Smooth muscle cell (in vitro differentiated cells): ENCODE measurements around the gene ERG. TPM values are rescaled to one million over a fixed set of nuclear protein-coding genes. Genes with fewer than 3 reads are reported as not detected.

ENCODE experiments used
- DNase-seq: peaks from one replicate; lab custom pipeline; 2025; ENCODE audit not compliant: unreplicated experiment; lab: John Stamatoyannopoulos, UW
- H2AFZ ChIP-seq: fragments of 200-600 bp; sonication (generic); 2 replicates; pipeline ENCODE4 v1.6.0; 2016; ENCODE audit warnings: antibody characterized with exemption, low read depth, mild to moderate bottlenecking
- H3F3A ChIP-seq: fragments of 200-600 bp; sonication (generic); 2 replicates; pipeline ENCODE4 v1.6.0; 2017; ENCODE audit warnings: antibody characterized with exemption, low read depth
- H3K27ac ChIP-seq: fragments of 200-600 bp; sonication (generic); 2 replicates; pipeline ENCODE4 v1.5.1; 2016; ENCODE audit warnings: low read depth, mild to moderate bottlenecking
- H3K27me3 ChIP-seq: fragments of 200-600 bp; sonication (generic); 2 replicates; pipeline ENCODE4 v1.6.1; 2016; ENCODE audit warnings: low read depth, mild to moderate bottlenecking
- H3K36me3 ChIP-seq: fragments of 200-600 bp; sonication (generic); 2 replicates; pipeline ENCODE4 v1.5.1; 2016; ENCODE audit warnings: low read depth
- H3K4me1 ChIP-seq: fragments of 200-600 bp; sonication (generic); 2 replicates; pipeline ENCODE4 v1.5.1; 2016; ENCODE audit warnings: low read depth
- H3K4me2 ChIP-seq: fragments of 200-600 bp; sonication (generic); 2 replicates; pipeline ENCODE4 v1.6.0; 2016; ENCODE audit warnings: mild to moderate bottlenecking
- H3K4me3 ChIP-seq: fragments of 200-600 bp; sonication (generic); 2 replicates; pipeline ENCODE4 v1.5.1; 2016; ENCODE audit warnings: mild to moderate bottlenecking
- H3K79me2 ChIP-seq: fragments of 200-600 bp; sonication (generic); 2 replicates; pipeline ENCODE4 v1.6.0; 2016; ENCODE audit warnings: low read depth, mild to moderate bottlenecking
- H3K9ac ChIP-seq: fragments of 200-600 bp; sonication (generic); 2 replicates; pipeline ENCODE4 v1.6.0; 2016; ENCODE audit warnings: low read depth
- H3K9me3 ChIP-seq: fragments of 200-600 bp; sonication (generic); replicated peaks from 2 replicates; pipeline ENCODE4 v1.5.1; 2016; ENCODE audit warnings: low read depth
- H4K20me1 ChIP-seq: fragments of 200-600 bp; sonication (generic); 2 replicates; pipeline ENCODE4 v1.6.0; 2016; ENCODE audit warnings: low read depth
- CTCF ChIP-seq: fragments of 200-600 bp; sonication (generic); IDR thresholded peaks from 2 replicates; pipeline ENCODE4 v1.5.1; 2017; ENCODE audit warnings: borderline replicate concordance, mild to moderate bottlenecking, antibody characterized with exemption; ENCODE audit not compliant: insufficient read depth, poor library complexity, severe bottlenecking
- WGBS: methylation state at CpG from one replicate; pipeline ENCODE4 v1.1.7; 2016; ENCODE audit warnings: low lambda C conversion rate; 5-methylcytosine and 5-hydroxymethylcytosine counted together
- polyA plus RNA-seq: library from polyadenylated mRNA; unstranded; fragments of >200 nt; fragmentation: Nextera tagmentation; extraction: Ambion mirVana; gene quantifications from 2 replicates; pipeline ENCODE4 v1.2.1, GENCODE V29; 2016
- total RNA-seq: library from RNA; depleted of rRNA; stranded (reverse); fragments of >200 nt; gene quantifications from 2 replicates; pipeline ENCODE4 v1.2.3, GENCODE V29; 2014

The ERG gene
- total RNA-seq (11.0 and 13.9 TPM in 2 replicates), polyA plus RNA-seq (9.2 and 14.4 TPM in 2 replicates)

DNA sequence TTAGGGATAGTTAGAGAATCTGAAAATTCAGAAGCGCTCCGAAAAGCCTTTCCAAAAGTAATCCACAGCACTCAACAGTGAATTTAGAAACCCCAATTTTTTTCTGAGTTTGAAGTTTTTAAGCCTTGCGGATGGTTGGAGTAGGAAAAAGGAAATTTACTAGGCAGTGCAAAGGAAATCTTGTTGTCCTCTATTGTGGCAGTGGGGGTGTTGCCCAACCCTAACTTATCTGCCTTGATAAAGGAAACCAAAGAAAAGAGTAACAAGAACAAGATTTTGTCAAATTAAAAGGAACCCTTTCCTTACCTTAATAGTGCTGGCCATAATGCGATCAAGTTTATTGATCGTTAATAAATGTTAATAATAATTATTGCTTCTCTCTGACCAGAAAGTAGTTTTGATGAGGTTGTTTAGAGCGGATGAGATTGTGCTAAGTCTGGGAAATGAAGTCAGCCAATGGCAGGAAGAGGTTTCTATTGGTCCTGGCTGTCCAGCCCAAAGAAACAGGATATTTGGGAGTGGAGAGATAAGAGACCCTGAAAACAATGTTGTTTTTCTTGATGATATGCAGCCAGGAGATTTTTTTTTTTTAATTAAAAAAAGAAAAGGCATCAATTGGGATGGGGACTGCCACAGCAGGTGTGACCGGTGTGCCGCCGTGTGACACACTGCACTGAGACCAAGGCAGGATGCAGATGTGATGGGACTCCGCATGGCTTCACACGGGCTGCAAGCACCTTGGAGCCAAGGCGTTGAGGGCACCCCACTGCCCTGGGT is at the start of gene ERG:
Gene ERG (minus strand): TSS at position 421 of the 777 bp plus-strand sequence. CDS start 97 bp downstream, at position 324.
- no peak within 1 kb of the TSS for H3K27ac ChIP-seq
- no peak for TF ChIP-seq CTCF
- H3K36me3 ChIP-seq = no peaks in the 10 kb centered on the region
- H3K4me3 ChIP-seq = no peak within 1 kb of the TSS
- no peaks in the 10 kb centered on the region for H3K9me3 ChIP-seq
- no peak within 1 kb of the TSS for H3K4me2 ChIP-seq
- H3K27me3 ChIP-seq = no peaks in the 10 kb centered on the region
- peaks cover 6% of the 10 kb centered on the region for H3F3A ChIP-seq
- no peaks in the 10 kb centered on the region for H3K4me1 ChIP-seq
- 88% methylated on average over 12 of the region's 12 CpGs for WGBS
- no peak within 1 kb of the TSS for H2AFZ ChIP-seq
- H3K9ac ChIP-seq = no peak within 1 kb of the TSS
- no peaks in the 10 kb centered on the region for H3K79me2 ChIP-seq
- no peaks in the 10 kb centered on the region for H4K20me1 ChIP-seq
- DNase-seq = no peak

GRCh38 chr21:38544661-38545060 is 46.4 kb upstream of the ERG start:
- H3K4me3 ChIP-seq = no peak overlapping the region

GRCh38 chr21:38542263-38542662 is 44.0 kb upstream of the ERG start:
- 12% methylated on average over 4 of the region's 4 CpGs for WGBS
- no peak for TF ChIP-seq CTCF
- peak overlapping the region; percentile 61 for H3K27ac ChIP-seq

More at GRCh38 chr21:38544661-38545060, 46.4 kb upstream of the ERG start:
- no peaks in the 10 kb centered on the region for H4K20me1 ChIP-seq
- H3K27me3 ChIP-seq = no peaks in the 10 kb centered on the region
- H3K9me3 ChIP-seq = no peaks in the 10 kb centered on the region
- no peaks in the 10 kb centered on the region for H3K79me2 ChIP-seq
- no peak for DNase-seq
- no peak overlapping the region for H2AFZ ChIP-seq
- peak overlapping the region; percentile 47 for H3K27ac ChIP-seq
- WGBS = 32% methylated on average over 2 of the region's 2 CpGs
- H3K36me3 ChIP-seq = no peaks in the 10 kb centered on the region
- H3K4me2 ChIP-seq = peak overlapping the region; percentile 6
- peaks cover 19% of the 10 kb centered on the region for H3F3A ChIP-seq
- no peak overlapping the region for H3K9ac ChIP-seq
- H3K4me1 ChIP-seq = no peaks in the 10 kb centered on the region
- no peak for TF ChIP-seq CTCF

More at GRCh38 chr21:38542263-38542662, 44.0 kb upstream of the ERG start:
- peaks cover 19% of the 10 kb centered on the region for H3F3A ChIP-seq
- no peaks in the 10 kb centered on the region for H3K4me1 ChIP-seq
- no peak for DNase-seq
- no peaks in the 10 kb centered on the region for H3K79me2 ChIP-seq
- H3K4me3 ChIP-seq = no peak overlapping the region
- H3K36me3 ChIP-seq = no peaks in the 10 kb centered on the region
- H3K9ac ChIP-seq = no peak overlapping the region
- H3K9me3 ChIP-seq = no peaks in the 10 kb centered on the region
- peak overlapping the region; percentile 57 for H3K4me2 ChIP-seq
- H3K27me3 ChIP-seq = no peaks in the 10 kb centered on the region
- no peak overlapping the region for H2AFZ ChIP-seq
- no peaks in the 10 kb centered on the region for H4K20me1 ChIP-seq
